Fibroblast of skin of left quadriceps (primary cell): ENCODE results near the gene MRPL1.
A peak's percentile ranks its signal among the peaks of the same experiment; 100 is the strongest.
"Not testable (repeated sequence)": the region's sequence is repeated elsewhere in the genome, so short reads cannot be mapped to it uniquely, and the experiment has no call there.

ENCODE experiments used
- DNase-seq, 2 experiments: peaks; one replicate each; pipeline ENCODE4 v3.0.0-alpha.2; 2013; ENCODE audit warnings: low read depth in 2 of 2

The MRPL1 gene

DNA sequence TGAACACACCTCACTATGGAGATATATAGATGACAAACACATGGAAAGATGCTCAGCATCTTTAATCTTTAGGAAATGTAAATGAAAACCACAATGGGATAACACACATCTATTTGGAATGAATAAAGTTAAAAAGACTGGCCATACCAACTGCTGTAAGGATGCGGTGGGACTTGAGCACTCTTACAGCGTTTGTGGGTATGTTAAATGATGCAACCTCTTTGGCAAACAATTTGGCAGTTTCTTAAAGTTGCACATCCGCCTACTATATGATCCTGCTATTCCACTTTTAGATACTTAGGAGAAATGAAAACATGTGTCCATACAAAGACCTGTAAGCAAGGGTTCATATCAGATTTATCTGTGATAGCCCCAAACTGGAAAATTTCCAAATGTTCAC lies 50.7 kb downstream of the MRPL1 start:
- peak in 1 of 2 experiments; percentile 4 for DNase-seq

DNA sequence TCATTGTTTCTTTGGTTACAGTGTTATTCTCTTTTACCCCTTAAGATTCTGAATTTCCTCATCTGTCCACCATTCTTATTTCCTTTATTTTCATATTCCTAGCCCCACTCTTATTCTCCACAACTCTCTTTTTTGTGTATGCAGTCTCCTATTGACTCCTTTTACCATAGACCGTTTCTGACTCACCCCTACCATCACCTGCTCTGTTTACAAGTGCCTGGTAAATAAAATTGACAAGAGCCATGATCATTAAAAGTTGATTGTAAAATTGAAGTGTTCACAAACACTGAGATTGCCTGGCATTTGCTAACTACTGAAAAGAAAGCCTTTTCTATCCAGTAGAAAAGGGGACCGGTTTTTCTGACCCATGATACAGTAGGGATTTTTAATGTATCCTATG lies 54.4 kb downstream of the MRPL1 start:
- DNase-seq, result no peak

DNA sequence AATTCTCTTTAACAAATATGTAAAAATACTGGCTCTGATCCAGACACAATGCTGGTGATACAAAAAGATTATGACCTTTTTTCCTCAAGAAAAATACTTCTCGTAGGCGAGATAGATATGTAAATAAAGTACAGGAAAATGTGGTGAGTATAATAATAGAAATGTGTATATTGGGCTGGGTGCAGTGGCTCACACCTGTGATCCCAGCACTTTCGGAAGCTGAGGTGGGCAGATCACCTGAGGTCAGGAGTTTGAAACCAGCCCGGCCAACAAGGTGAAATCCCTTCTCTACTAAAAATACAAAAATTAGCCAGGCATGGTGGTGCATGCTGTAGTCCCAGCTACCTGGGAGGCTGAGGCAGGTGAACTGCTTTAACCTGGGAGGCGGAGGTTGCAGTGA lies 55.0 kb downstream of the MRPL1 start:
- DNase-seq, result no peak

DNA sequence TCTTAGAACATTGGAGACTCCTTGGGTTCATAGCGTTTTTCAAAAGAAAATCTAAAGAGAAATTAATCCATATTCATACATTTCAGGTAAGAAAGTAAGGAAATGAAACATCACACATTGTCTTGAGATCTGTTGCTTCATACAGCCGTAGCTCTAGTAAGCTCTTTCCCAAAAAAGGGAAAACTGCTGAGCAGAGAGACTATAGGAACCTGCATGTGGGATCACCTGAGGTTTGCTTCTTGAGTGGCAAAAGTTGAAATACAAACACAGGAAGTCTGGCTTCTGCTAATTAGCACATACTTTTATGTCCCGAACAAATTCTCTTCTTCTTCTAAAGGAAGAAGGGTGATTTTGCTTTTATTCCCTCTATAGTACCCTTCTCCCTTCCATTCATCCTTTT lies 57.7 kb downstream of the MRPL1 start:
- DNase-seq, result no peak

DNA sequence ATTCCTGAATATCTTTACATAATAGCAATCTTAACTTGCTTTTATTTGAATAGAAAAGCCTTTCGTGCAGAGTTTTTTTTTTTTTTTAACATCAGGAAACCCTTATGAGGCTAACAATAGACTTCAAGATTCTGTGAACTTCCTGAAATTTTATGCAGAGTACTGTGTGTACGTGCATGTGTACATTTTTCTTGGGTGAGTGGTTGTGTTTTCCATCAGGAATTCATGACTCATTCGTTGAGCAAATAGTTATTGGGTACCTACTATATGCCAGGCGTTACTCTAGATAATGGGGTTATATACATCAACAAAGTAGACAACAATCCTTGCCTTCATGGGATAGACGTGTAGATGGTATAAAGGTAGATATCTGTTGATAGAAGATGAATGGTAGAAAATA lies 59.1 kb downstream of the MRPL1 start:
- DNase-seq, result peak; percentile 80 to 84

DNA sequence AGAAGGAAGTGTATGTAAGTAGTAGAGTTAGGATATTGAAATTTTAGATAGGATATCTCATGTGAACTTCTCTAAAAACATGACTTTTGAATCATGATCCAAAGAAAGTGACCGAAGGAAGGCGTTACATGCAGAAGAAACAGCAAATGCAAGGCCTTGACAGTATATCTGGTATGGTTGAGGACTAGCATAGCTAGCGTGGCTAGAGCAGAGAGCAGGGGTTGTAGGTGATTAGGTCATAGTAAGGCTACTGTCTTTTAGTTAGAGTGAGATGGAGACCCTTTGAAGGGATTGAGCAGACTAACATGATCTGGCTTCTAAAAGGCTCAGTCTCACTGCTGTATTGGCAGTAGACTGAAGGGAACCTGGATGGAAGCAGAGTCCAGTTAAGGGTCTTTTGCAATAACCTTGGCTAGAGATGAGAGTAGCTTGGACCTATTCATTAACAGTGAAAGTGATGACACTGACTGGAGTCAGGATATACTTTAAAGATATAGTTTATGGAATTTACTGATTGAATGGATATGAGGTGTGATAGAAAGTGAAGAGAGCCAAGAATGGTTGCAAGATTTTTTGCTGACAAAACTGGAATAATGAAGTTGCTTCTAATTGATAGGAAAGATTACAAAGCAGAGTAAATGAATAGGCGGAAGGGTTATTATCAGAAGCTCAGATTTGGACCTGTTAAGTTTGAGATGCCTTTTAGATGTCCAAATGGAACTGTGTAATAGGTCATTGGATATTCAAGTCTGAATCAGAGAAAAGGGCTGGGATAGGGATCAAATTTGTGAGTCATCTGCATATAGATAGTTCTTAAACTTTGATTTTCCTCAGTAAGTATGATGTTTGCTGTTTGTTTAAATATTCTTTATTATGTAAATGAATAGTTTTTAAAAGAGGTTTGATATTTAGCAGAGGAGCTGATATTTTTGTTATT lies 59.8 kb downstream of the MRPL1 start:
- peak in 1 of 2 experiments; percentile 4 for DNase-seq

DNA sequence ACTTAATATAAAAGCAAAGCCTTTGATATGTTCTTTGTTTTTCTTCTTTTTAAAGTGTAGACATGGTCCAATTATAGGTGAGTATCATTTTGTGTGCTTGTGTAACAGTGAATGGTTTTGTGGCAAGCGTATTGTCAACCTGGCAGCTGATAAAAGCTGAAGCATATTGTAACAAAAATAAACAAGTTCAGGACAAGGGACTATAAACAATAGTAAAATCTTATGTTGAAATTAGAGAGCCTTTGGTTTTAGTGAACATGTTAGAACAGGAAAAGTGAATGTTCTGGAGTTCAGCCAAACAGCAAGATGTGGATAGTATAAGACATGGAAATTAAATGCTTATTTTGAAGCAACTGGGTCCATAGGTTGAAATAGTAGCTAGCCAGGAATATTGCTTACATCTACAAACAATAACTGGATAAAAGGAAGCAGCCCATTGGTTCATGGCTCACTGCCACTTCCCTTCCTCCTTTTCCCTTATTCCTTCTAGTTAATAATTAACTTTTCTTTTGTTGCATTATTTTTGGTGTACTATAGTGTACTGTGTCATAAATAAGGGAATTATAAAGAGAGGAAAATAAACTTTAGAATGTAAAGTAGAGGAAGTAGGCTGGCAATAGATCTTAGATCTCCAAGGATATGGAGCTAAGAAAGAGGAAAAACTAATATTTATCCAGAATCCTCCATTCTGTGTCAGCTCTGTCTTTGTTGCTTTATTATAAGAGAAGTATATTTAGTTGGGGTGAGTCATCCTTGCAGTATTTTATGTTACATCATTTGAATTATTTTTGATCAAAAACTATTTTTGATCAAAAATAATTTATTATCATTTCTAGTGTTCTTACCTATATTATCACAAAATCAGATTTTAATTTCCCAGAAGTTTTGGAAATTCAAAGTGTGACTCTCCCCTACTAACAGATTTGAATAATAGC lies 65.6 kb downstream of the MRPL1 start:
- peak in 1 of 2 experiments; percentile 20 for DNase-seq

DNA sequence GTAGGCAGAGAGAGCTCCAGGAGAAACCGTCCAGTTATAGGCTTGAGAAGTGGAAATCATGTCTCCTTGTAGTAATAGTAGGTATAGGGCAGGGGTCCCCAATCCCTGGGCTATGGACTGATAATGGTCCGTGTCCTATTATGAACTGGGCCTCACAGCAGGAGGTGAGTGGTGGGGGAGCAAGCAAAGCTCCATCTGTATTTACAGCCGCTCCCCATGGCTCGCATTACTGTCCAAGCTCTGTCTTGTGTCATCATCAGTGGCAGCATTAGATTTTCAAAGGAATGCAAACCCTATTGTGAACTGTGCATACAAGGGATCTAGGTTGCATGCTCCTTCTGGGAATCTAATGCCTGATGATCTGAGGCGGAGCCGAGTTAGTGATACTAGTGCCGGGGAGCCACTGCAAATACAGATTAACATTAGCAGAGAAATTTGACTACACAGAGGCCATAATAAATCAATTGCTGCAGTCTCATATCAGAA lies 67.6 kb downstream of the MRPL1 start:
- no peak for DNase-seq

DNA sequence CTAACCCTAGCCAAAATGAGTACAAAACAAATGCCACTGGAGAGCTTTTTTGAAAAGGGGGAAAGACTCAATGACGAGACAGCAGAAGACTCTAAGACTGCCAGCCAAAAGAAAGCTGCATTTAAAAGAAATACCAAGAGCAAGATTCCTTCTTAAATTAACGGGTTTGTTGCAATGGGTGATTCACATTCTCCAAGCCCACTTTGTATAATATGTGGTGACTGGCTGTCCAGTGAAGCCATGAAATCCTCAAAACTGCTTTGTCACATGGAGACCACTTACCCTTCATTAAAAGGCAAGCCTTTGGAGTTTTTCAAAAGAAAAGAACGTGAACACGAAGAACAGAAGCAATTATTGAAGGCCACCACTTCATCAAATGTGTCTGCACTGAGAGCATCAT lies 68.2 kb downstream of the MRPL1 start:
- DNase-seq, result no peak

DNA sequence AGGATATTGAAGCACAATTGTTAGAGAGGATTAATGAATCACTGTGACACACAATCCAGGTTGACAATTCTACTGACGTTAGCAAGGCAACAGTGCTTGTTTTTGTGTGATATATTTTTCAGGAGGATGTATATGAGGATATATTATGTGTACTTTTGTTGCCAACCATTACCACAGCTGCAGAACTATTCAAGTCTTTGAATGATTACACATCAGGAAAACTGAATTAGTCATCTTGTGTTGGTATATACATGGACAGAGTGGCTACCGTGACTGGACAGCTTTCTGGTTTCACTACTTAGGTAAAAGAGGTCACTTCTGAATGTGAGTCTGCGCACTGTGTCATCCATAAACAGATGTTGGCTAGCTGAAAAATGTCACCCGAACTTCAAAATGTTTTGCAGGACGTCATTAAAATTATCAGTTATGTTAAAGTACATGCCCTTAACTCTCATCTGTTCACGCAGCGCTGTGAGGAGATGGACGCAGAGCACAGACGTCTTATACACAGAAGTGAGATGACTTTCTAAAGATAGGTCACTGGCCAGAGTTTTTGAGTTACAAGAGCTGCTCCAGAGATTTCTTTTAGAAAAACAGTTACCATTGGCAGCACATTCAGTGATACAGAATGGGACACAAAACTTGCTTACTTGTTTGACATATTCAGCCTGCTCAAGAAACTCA lies 69.0 kb downstream of the MRPL1 start:
- DNase-seq, result peak in 1 of 2 experiments; percentile 16

DNA sequence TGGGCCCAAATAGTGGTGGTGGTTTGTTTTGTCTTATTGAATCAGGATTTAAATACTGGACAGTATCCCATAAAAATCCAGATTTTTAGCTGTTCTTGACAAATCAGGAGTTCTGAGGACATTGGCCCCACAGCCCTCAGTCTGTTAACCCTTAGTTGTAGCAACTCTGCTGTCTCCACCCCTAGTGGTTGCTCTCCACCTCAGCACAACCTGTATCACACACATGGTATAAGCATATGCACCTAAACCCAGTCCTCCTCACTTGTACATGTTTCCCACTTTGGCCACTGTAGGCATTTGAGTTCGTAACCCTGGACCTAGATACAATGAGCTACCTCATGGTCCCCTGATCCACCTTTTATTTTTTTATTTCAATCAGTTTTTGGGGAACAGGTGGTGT lies 75.9 kb downstream of the MRPL1 start:
- no peak for DNase-seq

DNA sequence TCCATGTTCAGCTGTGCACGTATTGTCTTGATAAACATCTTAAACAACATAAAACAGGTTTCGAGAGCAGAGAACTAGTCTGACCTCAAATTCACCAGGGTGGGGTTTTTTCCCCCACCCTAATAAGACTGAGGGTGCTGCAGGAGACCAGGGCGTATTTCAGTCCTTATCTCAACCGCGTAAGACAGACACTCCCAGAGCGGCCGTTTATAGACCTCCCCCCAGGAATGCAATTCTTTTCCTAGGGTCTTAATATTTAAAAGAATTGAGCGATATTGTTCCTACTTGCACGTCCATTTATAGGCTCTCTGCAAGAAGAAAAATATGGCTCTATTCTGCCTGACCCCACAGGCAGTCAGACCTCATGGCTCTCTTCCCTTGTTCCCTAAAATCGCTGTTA lies 83.3 kb downstream of the MRPL1 start:
- DNase-seq, result not testable (repeated sequence)

DNA sequence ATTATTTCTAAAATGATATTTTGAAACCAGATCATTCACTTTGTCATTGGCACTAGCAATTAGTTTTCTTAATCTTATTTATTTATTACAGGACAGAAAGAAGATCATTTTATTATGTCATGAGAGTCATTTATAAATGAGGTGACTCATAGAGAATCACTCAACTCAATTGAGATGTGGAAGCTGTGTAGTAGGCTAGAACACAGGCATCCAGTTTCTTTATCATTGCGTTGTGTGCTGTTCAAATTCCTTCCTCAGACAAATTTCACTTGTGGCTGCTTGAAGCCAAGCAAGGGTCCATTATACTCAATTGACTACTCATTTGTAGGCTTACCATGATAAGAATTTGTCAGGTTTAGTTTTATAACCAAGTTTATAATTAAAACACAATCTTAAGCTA lies 87.6 kb downstream of the MRPL1 start:
- DNase-seq, result no peak

DNA sequence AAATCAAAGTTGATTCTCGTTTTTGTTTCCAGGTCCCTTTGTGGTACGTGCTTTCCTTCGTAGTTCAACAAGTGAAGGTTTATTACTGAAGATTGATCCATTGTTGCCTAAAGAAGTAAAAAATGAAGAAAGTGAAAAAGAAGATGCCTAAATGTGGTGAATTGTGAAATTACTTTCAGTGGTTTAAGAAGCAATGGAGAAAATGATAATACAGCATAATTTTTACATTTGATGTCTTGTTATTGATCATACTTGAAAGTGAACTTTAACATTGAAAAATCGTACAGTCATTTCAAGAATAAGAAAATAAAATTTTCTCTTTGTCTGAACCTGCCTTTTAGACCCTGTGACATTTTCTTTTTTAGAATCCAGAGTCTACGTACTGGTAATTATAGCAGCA lies 89.8 kb downstream of the MRPL1 start:
- DNase-seq, result no peak

DNA sequence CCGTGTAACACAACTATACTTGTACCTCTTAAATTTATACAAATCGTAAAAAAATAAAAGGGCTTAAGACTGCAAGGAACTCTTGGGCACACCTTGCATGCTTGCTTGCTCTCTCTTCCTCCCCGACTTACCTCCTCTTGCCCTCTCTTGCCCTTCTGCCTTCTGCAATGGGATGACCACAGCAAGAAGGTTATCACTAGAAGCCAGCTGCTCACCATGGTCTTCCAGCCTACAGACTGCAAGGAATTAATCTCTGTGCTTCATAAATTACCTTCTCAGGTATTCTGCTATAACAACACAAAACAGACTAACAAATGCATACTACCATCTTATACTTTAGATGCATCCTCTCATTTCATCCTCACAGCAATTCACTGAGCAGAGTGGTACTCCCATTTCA lies 92.1 kb downstream of the MRPL1 start:
- no peak for DNase-seq

DNA sequence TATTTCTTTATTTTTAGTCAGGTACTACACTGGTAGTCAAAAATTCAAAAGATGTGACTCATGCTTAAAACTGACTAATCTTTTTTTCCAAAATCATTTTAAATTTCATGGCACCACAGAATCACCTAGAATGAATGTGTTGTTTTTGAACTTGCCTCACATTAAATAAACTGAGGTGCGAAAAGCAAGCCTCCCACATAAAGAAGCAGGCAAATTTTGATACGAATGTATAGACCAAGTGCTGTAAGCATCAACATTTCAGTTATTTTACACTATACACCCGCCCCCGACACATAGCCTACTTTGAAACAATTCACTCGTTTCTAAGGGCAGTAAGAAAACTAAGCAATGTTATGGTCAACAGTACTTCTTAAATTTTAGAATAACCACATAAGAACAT lies 94.3 kb downstream of the MRPL1 start:
- DNase-seq, result no peak

DNA sequence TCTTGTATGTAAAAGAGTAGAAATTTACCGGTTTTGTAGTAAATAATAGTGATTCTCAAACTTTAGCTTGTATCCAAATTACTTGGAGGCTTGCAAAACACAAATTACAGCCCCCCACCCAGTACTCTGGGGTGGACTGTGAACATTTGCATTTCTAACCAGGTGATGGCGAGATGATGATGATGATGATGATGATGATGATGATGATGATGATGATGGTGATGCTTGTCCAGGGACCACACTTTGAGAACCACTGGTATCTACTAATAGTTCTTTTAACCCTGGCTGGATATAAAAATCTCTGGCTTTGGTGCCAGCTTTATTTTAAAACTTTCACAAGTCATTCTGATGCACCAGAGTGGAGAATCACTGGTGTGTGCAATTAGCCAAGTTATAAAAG lies 96.3 kb downstream of the MRPL1 start:
- no peak for DNase-seq

DNA sequence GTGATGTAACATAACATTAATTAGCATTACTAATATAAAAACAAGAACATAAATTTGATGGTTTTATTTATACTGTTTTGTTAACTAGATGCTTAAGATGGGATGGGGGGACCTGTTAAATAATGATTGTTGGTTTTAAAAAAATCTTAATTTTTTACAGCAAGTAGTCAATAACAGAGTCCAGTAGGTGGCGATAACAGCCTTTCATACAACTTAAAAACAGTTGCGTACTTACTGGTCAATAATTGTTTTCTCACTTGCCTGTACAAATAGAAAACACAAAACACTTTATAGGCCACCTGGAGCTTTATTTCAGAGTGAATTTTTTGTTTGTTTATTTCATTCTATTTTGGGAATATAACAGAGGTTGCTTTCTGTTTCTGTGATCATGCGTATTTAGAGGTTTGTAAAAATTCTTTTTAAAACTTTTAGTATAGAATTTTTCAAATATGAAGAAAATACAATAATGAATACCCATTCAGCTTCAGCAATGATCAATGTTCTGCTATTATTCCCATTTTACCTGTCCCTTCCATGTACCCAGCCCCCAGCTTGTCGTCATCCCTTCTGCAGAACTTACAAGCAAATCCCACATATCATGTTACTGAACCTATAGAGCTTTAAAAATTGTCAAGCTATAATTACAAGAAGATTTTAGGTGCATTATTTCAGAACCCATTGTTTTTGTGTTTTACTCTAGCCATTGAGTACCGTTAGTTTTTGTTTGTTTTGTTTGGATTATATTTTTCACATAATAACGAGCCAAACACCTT lies 97.1 kb downstream of the MRPL1 start:
- DNase-seq, result peak; percentile 20 to 21

DNA sequence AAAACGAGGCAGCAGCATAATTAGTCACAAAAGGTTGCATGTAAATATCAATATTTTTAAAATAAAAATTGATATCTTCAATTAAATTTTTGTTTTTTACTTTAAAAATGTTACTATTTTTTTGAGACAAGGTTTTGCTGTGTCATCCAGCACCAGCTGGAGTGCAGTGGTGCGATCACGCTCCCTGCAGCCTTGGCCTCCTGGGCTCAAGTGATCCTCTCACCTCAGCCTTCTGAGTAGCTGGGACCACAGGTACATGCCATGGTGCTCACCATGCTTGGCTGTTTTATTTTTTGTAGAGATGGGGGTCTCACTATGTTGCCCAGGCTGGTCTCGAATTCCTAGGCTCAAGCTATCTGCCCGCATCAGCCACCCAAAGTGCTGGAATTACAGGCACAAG lies 97.7 kb downstream of the MRPL1 start:
- DNase-seq, result no peak

DNA sequence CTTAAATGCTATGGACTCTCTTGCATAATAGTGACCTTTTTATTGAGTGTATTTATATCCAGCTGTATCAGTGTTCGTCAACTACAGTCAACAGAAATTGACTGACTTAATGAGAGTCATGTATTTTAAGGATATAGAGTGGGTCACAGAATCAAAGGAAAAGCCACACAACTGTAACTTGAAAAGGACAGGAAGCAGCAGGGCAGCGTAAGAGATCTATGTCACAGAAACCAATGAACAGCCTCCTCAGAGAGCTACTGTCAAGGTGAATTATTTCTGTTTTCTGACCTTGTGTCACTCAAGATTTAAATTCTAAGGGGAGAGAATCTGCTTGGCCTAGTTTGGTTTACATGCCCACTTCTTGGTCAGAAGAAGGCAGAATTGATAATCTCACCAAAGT lies 100.4 kb downstream of the MRPL1 start:
- DNase-seq, result no peak

DNA sequence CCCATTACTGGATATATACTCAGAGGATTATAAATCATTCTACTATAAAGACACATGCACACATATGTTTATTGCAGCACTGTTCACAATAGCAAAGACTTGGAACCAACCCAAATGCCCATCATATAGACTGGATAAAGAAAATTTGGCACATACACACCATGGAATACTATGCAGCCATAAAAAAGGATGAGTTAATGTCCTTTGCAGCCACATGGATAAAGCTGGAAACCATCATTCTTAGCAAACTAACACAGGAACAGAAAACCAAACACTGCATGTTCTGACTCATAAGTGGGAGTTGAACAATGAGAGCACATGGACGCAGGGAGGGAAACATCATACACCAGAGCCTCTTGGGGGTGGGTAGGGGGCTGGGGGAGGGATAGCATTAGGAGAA lies 111.0 kb downstream of the MRPL1 start:
- DNase-seq, result not testable (repeated sequence)
